ENCODE measurements around the gene ACTRT2.

Gene ACTRT2

GRCh38 chr1:3071565-3072390, 50.5 kb downstream of the ACTRT2 start (continued):
- TF ChIP-seq CREB5 (CRISPR knock-in tag; IDR thresholded peaks at IDR 0.05; ENCODE audit: low read depth) (no peak), ESRRG (CRISPR knock-in tag; IDR thresholded peaks at IDR 0.05) (no peak), ZFP30 (CRISPR knock-in tag; IDR thresholded peaks at IDR 0.05) (no peak), BACH2 (CRISPR knock-in tag; IDR thresholded peaks at IDR 0.05; ENCODE audit: borderline replicate concordance) (no peak), RARB (CRISPR knock-in tag; IDR thresholded peaks at IDR 0.05) (no peak), POU6F1 (CRISPR knock-in tag; IDR thresholded peaks at IDR 0.05; ENCODE audit: borderline replicate concordance, low read depth) (no peak)

All from SK-N-SH treated with all-trans-retinoic acid at 6 μM for 48 hours (cell line).